GM12874 (cell line): ENCODE measurements around the gene FBRSL1.

Source experiments
- CTCF ChIP-seq: IDR thresholded peaks from 2 replicates; pipeline ENCODE4 v1.5.1; 2011; ENCODE audit warnings: low read depth, mild to moderate bottlenecking, control low read depth, low read length, moderate library complexity; ENCODE audit not compliant: insufficient read depth

FBRSL1 gene

GRCh38 chr12:132451172-132451835, 38.6 kb upstream of the FBRSL1 start:
- TF ChIP-seq CTCF = no peak

GRCh38 chr12:132451836-132452195, 38.1 kb upstream of the FBRSL1 start:
- TF ChIP-seq CTCF = no peak

- TF ChIP-seq CTCF = no peak
Observed at GRCh38 chr12:132452596-132453350, 37.2 kb upstream of the FBRSL1 start.

- TF ChIP-seq CTCF = no peak
Observed at GRCh38 chr12:132453361-132454192, 36.4 kb upstream of the FBRSL1 start.

GRCh38 chr12:132454193-132454932, 35.6 kb upstream of the FBRSL1 start:
- TF ChIP-seq CTCF = no peak

GRCh38 chr12:132454933-132455418, 35.0 kb upstream of the FBRSL1 start:
- TF ChIP-seq CTCF = no peak
